Epithelial cell of esophagus (primary cell): ENCODE data around the gene ITSN1.

Source experiments
- DNase-seq: peaks from one replicate; pipeline ENCODE4 v3.0.0; 2010; ENCODE audit warnings: low read depth
- H3K4me3 ChIP-seq: 2 replicates; pipeline ENCODE4 v1.5.1; 2011; ENCODE audit warnings: mild to moderate bottlenecking, low read length, control low read depth
- TF ChIP-seq, protein P1 (sequence below): IDR thresholded peaks from 2 replicates; pipeline ENCODE4 v1.5.1; 2011; ENCODE audit warnings: low read depth, mild to moderate bottlenecking, low read length, control low read depth, inconsistent platforms; ENCODE audit not compliant: insufficient read depth; ENCODE audit errors: missing control alignments

ITSN1 gene

DNA sequence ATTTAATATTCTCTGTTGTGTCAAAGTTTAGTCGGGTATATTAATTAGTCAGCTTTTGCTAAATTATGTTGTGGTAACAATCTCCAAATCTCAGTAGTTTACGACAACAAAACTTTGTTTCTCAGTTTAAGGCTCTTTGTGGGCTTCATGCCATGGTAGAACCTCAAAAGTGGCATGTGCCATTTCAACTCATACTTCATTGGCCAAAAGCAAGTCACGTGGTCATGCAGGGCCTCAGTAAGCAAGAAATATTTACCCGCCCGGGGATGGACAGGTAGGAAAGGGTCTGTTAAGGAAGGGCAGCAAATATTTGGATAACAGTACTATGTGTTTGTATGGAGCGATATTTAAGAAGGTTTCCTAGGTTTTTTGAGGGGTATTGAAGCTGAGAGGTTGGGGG is 38.6 kb downstream of the ITSN1 start:
- DNase-seq: no peak
- H3K4me3 ChIP-seq: no peak overlapping the region
- TF ChIP-seq, protein P1, sequence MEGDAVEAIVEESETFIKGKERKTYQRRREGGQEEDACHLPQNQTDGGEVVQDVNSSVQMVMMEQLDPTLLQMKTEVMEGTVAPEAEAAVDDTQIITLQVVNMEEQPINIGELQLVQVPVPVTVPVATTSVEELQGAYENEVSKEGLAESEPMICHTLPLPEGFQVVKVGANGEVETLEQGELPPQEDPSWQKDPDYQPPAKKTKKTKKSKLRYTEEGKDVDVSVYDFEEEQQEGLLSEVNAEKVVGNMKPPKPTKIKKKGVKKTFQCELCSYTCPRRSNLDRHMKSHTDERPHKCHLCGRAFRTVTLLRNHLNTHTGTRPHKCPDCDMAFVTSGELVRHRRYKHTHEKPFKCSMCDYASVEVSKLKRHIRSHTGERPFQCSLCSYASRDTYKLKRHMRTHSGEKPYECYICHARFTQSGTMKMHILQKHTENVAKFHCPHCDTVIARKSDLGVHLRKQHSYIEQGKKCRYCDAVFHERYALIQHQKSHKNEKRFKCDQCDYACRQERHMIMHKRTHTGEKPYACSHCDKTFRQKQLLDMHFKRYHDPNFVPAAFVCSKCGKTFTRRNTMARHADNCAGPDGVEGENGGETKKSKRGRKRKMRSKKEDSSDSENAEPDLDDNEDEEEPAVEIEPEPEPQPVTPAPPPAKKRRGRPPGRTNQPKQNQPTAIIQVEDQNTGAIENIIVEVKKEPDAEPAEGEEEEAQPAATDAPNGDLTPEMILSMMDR: no peak

DNA sequence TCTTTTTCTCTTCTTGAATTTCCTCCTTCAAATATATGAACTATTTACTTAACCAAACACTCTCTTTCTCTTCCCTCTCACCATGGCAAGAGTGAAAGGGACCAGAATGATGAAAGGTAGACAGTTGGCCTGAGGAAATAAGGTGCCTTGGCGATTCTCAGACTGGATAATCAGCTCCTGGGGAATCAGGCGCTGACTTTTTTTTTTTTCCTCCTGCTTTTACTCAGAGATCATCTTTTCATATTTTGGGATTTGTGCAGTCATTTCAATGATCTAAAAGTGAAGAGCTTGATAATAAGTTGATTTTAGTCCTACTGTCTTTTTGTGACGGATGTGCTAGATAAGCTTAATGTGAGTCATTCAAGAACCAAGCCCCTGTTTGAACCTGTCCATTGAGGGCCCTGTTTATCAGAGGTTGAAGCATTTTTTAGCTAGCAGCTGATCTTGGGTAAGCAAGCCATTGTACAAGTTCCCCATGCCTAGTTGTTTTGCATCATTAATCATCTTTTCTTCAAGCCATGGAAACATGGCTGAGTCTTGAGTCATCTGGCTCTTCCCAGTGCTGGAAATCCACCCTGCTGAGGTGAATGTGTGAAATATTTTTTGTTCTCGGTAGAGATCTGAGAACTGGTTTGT is 40.8 kb downstream of the ITSN1 start:
- no peak overlapping the region for H3K4me3 ChIP-seq
- TF ChIP-seq, protein P1: no peak
- peak; percentile 97 for DNase-seq

DNA sequence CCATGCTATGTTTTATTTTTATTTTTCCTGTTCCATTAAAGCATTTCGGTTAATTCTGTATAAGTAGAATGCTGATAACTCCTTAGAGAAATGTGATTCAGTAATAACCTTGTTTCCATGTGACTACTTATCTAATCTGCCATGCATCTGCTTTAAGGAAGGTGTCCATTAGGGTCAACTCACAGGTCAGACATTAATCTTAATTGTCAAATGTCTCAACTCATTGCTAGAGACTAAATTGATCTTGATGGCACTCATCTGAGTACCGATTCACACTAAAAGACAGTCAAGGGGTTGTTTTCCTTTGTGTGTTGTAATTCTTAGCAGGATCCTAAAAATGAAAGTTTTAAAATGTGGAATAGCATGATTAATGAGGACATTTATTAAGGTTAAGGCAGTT is 41.8 kb downstream of the ITSN1 start:
- no peak overlapping the region for H3K4me3 ChIP-seq
- TF ChIP-seq, protein P1: no peak
- DNase-seq: no peak

DNA sequence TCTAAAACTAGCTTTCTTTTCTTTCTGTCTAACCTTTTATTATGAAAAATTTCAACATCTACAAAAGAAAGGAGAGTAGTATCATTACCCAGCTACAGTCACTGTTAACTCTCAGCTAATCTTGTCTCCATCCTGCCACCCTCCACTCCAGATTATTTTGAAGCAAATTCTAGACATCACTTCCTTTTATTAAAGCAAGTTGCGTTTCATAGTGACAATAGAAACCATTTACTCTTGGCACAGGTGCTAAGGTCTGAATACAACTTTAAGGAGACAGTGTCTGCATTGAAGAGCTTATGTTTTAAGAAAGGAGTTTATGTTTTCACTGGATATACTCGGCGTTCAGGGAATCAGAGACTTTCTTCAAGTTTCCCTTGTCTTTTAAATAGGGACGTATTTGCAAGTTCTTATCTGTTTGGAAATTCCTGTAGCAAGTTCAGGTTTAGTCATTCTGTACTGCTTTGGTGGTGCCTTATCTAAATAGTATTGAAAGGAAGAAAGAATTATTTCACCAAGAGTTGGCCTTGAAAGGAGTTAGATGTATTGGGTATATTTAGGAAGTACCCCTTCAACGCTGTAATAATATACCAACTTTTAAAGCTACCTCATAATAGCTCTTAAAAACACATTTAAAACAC is 42.7 kb downstream of the ITSN1 start:
- DNase-seq: peak; percentile 32
- H3K4me3 ChIP-seq: no peak overlapping the region
- TF ChIP-seq, protein P1: no peak

DNA sequence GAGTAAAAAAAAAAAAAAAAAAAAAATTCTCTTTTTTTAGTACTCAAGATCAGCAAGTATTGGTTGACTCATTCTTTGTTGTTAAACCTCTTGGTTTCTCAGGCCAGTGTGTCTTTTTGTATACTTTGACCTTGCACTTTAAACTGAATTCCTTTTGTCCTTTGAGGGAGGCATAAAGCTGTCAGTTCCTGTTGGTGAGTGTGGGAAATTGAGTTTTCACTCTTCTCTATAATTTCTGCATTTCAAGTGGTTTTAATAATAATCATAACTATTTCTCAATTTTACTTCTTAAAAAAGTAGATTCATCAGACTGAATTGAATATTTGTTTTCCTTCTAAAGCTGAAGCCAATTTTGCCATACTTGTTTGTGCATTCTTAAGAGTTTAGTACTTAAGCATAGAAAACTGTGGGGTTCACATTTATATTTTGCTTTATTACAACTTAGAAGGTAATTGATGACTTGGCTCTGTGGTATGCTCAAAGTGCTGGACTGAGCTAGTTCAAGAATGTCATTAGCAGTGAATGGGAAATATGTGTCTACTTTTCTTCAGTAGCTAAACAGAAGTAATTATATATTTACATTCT is 43.4 kb downstream of the ITSN1 start:
- TF ChIP-seq, protein P1: no peak
- DNase-seq: peak; percentile 63
- H3K4me3 ChIP-seq: no peak overlapping the region

DNA sequence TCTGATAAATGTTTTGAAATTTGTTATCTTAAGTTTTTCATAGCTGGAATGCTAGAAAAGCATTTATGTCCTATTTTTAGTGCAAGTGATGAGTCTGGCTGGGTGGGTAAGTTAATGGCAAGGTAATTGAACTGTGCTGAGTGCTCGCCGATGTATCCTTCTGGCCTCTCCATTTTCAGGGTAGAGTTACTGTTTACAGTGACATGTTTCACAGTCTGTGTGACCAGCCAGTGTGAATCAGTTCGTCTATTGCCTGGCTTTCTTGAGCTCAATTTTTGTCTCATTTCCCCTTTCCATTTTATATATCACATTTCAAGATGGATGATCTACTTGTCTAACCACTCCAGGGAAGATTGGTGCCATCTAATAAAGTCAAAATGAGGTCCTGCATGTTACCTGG is 44.1 kb downstream of the ITSN1 start:
- DNase-seq: no peak
- no peak overlapping the region for H3K4me3 ChIP-seq
- TF ChIP-seq, protein P1: no peak

DNA sequence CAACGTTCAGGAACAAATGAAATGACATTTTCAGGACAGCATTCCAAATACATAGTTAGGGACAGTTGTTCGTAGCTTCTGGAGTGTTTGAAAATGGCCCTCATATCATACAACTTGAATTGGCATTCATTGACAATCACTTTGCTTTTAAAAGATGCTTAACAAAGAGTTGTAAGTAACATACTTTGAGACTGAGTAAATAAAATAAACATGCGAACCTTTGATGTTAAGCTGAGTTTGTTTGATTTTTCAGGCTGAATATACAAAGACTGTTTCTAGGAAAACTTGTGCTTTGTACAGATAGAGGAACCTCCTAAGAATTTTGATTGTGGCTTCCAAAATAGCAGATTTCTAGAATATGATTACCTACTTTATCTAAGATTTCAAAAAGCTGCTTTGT is 45.3 kb downstream of the ITSN1 start:
- no peak for DNase-seq
- no peak overlapping the region for H3K4me3 ChIP-seq
- TF ChIP-seq, protein P1: no peak
